Activated CD4-positive, alpha-beta T cell treated with anti-CD3 and anti-CD28 coated beads for 1 hour (primary cell): ENCODE data around the gene PRXL2A.
"Not testable (repeated sequence)": the region's sequence is repeated elsewhere in the genome, so short reads cannot be mapped to it uniquely, and the experiment has no call there.

Source experiments
- DNase-seq: peaks from one replicate; pipeline ENCODE4 v3.0.0-alpha.2; 2020

Gene PRXL2A

GRCh38 chr10:80408242-80409101, at the start of gene PRXL2A:
TSS of gene PRXL2A (plus strand) at chr10:80408551. CDS start at chr10:80420468, 11,917 bp downstream.
- DNase-seq: peak; percentile 64

- DNase-seq: not testable (repeated sequence)
Measured at GRCh38 chr10:80358925-80359324, 49.4 kb upstream of the PRXL2A start.

- no peak for DNase-seq
Measured at GRCh38 chr10:80359644-80360043, 48.7 kb upstream of the PRXL2A start.

GRCh38 chr10:80365510-80365909, 42.8 kb upstream of the PRXL2A start:
- no peak for DNase-seq

GRCh38 chr10:80371467-80371866, 36.9 kb upstream of the PRXL2A start:
- DNase-seq: no peak

- no peak for DNase-seq
Measured at GRCh38 chr10:80372675-80373074, 35.7 kb upstream of the PRXL2A start.

- DNase-seq: no peak
Measured at GRCh38 chr10:80373502-80373901, 34.8 kb upstream of the PRXL2A start.

- DNase-seq: no peak
Measured at GRCh38 chr10:80379701-80380100, 28.6 kb upstream of the PRXL2A start.

- no peak for DNase-seq
Measured at GRCh38 chr10:80380185-80380584, 28.2 kb upstream of the PRXL2A start.

- peak; percentile 19 for DNase-seq
Measured at GRCh38 chr10:80382989-80383388, 25.4 kb upstream of the PRXL2A start.

GRCh38 chr10:80390740-80391139, 17.6 kb upstream of the PRXL2A start:
- no peak for DNase-seq

GRCh38 chr10:80392250-80392649, 16.1 kb upstream of the PRXL2A start:
- DNase-seq: no peak

- DNase-seq: no peak
Measured at GRCh38 chr10:80394358-80394916, 13.9 kb upstream of the PRXL2A start.

GRCh38 chr10:80397014-80397413, 11.3 kb upstream of the PRXL2A start:
- DNase-seq: no peak

- DNase-seq: no peak
Measured at GRCh38 chr10:80400136-80400804, 8.1 kb upstream of the PRXL2A start.

GRCh38 chr10:80405035-80405434, 3.3 kb upstream of the PRXL2A start:
- no peak for DNase-seq

GRCh38 chr10:80405626-80406025, 2.7 kb upstream of the PRXL2A start:
- no peak for DNase-seq

GRCh38 chr10:80406204-80406603, 2.1 kb upstream of the PRXL2A start:
- DNase-seq: no peak

GRCh38 chr10:80407812-80408241, 524 bp upstream of the PRXL2A start:
- peak; percentile 20 for DNase-seq

- no peak for DNase-seq
Measured at GRCh38 chr10:80409121-80409520, 770 bp downstream of the PRXL2A start.

- DNase-seq: no peak
Measured at GRCh38 chr10:80410122-80410521, 1.8 kb downstream of the PRXL2A start.

- no peak for DNase-seq
Measured at GRCh38 chr10:80410578-80411145, 2.3 kb downstream of the PRXL2A start.

GRCh38 chr10:80411267-80411668, 2.9 kb downstream of the PRXL2A start:
- DNase-seq: no peak
